Keratinocyte (primary cell): ENCODE measurements around the gene GRIPAP1. TPM values are rescaled to one million over a fixed set of nuclear protein-coding genes. Genes with fewer than 3 reads are reported as not detected.

Experiments used
- DNase-seq: peaks from one replicate; pipeline ENCODE4 v3.0.0-alpha.2; 2011; ENCODE audit warnings: low read depth, missing footprints, low spot score
- FAIRE-seq: peaks from 2 replicates; lab custom pipeline; 2011; peaks lifted over from hg19 to GRCh38; lab: Jason Lieb, UNC
- H2AFZ ChIP-seq: 2 replicates; pipeline ENCODE4 v1.6.0; 2012; ENCODE audit warnings: low read length, control low read depth, inconsistent platforms; ENCODE audit not compliant: control insufficient read depth
- H3K27ac ChIP-seq: 2 replicates; pipeline ENCODE4 v1.5.1; 2011; ENCODE audit warnings: low read length; ENCODE audit not compliant: control insufficient read depth, insufficient read depth
- H3K27me3 ChIP-seq: 3 replicates; pipeline ENCODE4 v1.6.0; 2011; ENCODE audit warnings: low read length; ENCODE audit not compliant: control insufficient read depth, insufficient read depth; ENCODE audit errors: extremely low read depth
- H3K36me3 ChIP-seq, 2 experiments: 2 replicates in 1 of 2; 3 replicates in 1 of 2; pipeline ENCODE4 v1.5.1; 2011; ENCODE audit warnings: low read length in 2 of 2, mild to moderate bottlenecking in 1 of 2; ENCODE audit not compliant: control insufficient read depth in 2 of 2, insufficient read depth in 2 of 2; ENCODE audit errors: extremely low read depth in 1 of 2
- H3K4me1 ChIP-seq: 3 replicates; pipeline ENCODE4 v1.5.1; 2011; ENCODE audit warnings: low read length; ENCODE audit not compliant: control insufficient read depth, insufficient read depth; ENCODE audit errors: extremely low read depth
- H3K4me2 ChIP-seq: 3 replicates; pipeline ENCODE4 v1.6.0; 2011; ENCODE audit warnings: low read depth, low read length; ENCODE audit not compliant: control insufficient read depth, insufficient read depth; ENCODE audit errors: extremely low read depth
- H3K4me3 ChIP-seq, 3 experiments: fragments of 200-600 bp in 1 of 3; sonication (generic) in 1 of 3; 2 replicates in 2 of 3; 3 replicates in 1 of 3; pipeline ENCODE4 v1.5.1; 2011 to 2016; ENCODE audit warnings: low read length in 3 of 3, mild to moderate bottlenecking in 3 of 3, control low read depth in 2 of 3, inconsistent platforms in 1 of 3, low read depth in 1 of 3, mixed read lengths in 1 of 3, mixed run types in 1 of 3, moderate library complexity in 1 of 3; ENCODE audit not compliant: control insufficient read depth in 2 of 3, insufficient read depth in 2 of 3; ENCODE audit errors: extremely low read depth in 1 of 3
- H3K79me2 ChIP-seq: 2 replicates; pipeline ENCODE4 v1.6.0; 2012; ENCODE audit warnings: low read length; ENCODE audit not compliant: control insufficient read depth, insufficient read depth
- H3K9ac ChIP-seq: 3 replicates; pipeline ENCODE4 v1.6.0; 2011; ENCODE audit warnings: low read length; ENCODE audit not compliant: control insufficient read depth, insufficient read depth; ENCODE audit errors: extremely low read depth
- H3K9me1 ChIP-seq: 3 replicates; pipeline ENCODE4 v1.6.0; 2011; ENCODE audit warnings: low read length; ENCODE audit not compliant: control insufficient read depth, insufficient read depth; ENCODE audit errors: extremely low read depth
- H3K9me3 ChIP-seq: 2 replicates; pipeline ENCODE4 v1.5.1; 2012; ENCODE audit warnings: low read depth, low read length; ENCODE audit not compliant: control insufficient read depth
- H4K20me1 ChIP-seq: 3 replicates; pipeline ENCODE4 v1.6.0; 2011; ENCODE audit warnings: low read length; ENCODE audit not compliant: control insufficient read depth, insufficient read depth; ENCODE audit errors: extremely low read depth
- CTCF ChIP-seq, 3 experiments: IDR thresholded peaks in 1 of 3; conservative IDR thresholded peaks in 1 of 3; optimal IDR thresholded peaks in 1 of 3; 2 replicates in 2 of 3; 3 replicates in 1 of 3; pipeline versions ENCODE3 to v1.5.1; 2011; ENCODE audit warnings: low read length in 3 of 3, mild to moderate bottlenecking in 3 of 3, moderate library complexity in 2 of 3, control low read depth in 1 of 3, inconsistent platforms in 1 of 3; ENCODE audit not compliant: insufficient read depth in 2 of 3; ENCODE audit errors: extremely low read depth in 1 of 3
- EZH2 ChIP-seq: IDR thresholded peaks from one replicate; pipeline ENCODE4 v1.6.1; 2012; ENCODE audit warnings: inconsistent platforms, mild to moderate bottlenecking, low read length, moderate library complexity
- dilution Hi-C: fragments of 300-500 bp; cut with MboI; formaldehyde crosslinking; loops from one replicate; pipeline ENCODE4 v1.7.0; 2020; ENCODE audit warnings: low sequenced_read_pairs; ENCODE audit not compliant: extremely low pct_ligation_motif_present
- polyA plus RNA-seq, 5 experiments: library from polyadenylated mRNA; depleted of rRNA in 3 of 5; stranded (reverse) in 3 of 5; stranded (forward) in 1 of 5; unstranded in 1 of 5; fragments of >200 nt; gene quantifications; 1 replicate in 1 of 5; 2 replicates in 3 of 5; 3 replicates in 1 of 5; pipeline versions ENCODE4 v1.2.1 to v1.2.3, GENCODE V29; 2011 to 2012; ENCODE audit warnings: missing spikeins in 2 of 5, low read depth in 1 of 5, low replicate concordance in 1 of 5

GRIPAP1 gene
- polyA plus RNA-seq, 1 donor (not counting 4 experiments of a cell fraction or from before 2014, with no cell fraction given), result 23.0 TPM

GRCh38 chrX:48971249-48972219 lies 30.5 kb downstream of the GRIPAP1 start, which contains the start of gene KCND1:
Gene KCND1 (minus strand): TSS chrX:48971844. CDS start chrX:48970271, 1,573 bp downstream.
- H3K79me2 ChIP-seq, result no peaks in the 10 kb centered on the region
- FAIRE-seq (no peak), DNase-seq (peak; percentile 25)
- no peaks in the 10 kb centered on the region for H3K27me3 ChIP-seq
- H3K9ac ChIP-seq, result no peak within 1 kb of the TSS
- no peak for TF ChIP-seq CTCF (optimal IDR thresholded peaks at IDR 0.05 in 1 of 3, IDR thresholded peaks at IDR 0.05 in 1 of 3, conservative IDR thresholded peaks at IDR 0.05 in 1 of 3; ENCODE audit: extremely low read depth in 1 of 3, insufficient read depth in 2 of 3, low read length in 3 of 3)
- no peak for TF ChIP-seq EZH2
- H3K9me1 ChIP-seq, result no peaks in the 10 kb centered on the region
- H3K4me1 ChIP-seq, result peaks cover 5% of the 10 kb centered on the region
- no peaks in the 10 kb centered on the region for H3K36me3 ChIP-seq
- H2AFZ ChIP-seq, result no peak within 1 kb of the TSS
- H3K4me3 ChIP-seq, result peak within 1 kb of the TSS in 1 of 3 experiments; percentile 44
- H3K27ac ChIP-seq, result no peak within 1 kb of the TSS
- H3K9me3 ChIP-seq, result no peaks in the 10 kb centered on the region
- H4K20me1 ChIP-seq, result no peaks in the 10 kb centered on the region
- H3K4me2 ChIP-seq, result peak within 1 kb of the TSS; percentile 63
- dilution Hi-C loops, result no loop called here

- no peaks in the 10 kb centered on the region for H3K36me3 ChIP-seq
- H3K79me2 ChIP-seq, result no peaks in the 10 kb centered on the region
- no peak for FAIRE-seq
- no peak overlapping the region for H3K4me3 ChIP-seq
- no peak overlapping the region for H2AFZ ChIP-seq
- H3K27ac ChIP-seq, result no peak overlapping the region
- no peak for DNase-seq
- H3K4me1 ChIP-seq, result peaks cover 5% of the 10 kb centered on the region
- TF ChIP-seq EZH2 (no peak), CTCF (optimal IDR thresholded peaks at IDR 0.05 in 1 of 3, IDR thresholded peaks at IDR 0.05 in 1 of 3, conservative IDR thresholded peaks at IDR 0.05 in 1 of 3; ENCODE audit: extremely low read depth in 1 of 3, insufficient read depth in 2 of 3, low read length in 3 of 3) (no peak)
- no peak overlapping the region for H3K9ac ChIP-seq
- no peaks in the 10 kb centered on the region for H3K9me1 ChIP-seq
- H3K9me3 ChIP-seq, result no peaks in the 10 kb centered on the region
- dilution Hi-C loops, result no loop called here
- no peaks in the 10 kb centered on the region for H4K20me1 ChIP-seq
- no peak overlapping the region for H3K4me2 ChIP-seq
- no peaks in the 10 kb centered on the region for H3K27me3 ChIP-seq
These were observed 32.6 kb downstream of the GRIPAP1 start for GRCh38 chrX:48969471-48969870.
